Ovary (tissue), 9 donors: Measurements from ENCODE around the gene RBBP8. TPM values are rescaled to one million over a fixed set of nuclear protein-coding genes. Genes with fewer than 3 reads are reported as not detected.

Source experiments
- DNase-seq, 5 donors: peaks; one replicate each; pipeline ENCODE4 v3.0.0-alpha.2; 2019 to 2020
- H3K27ac ChIP-seq, 2 donors: fragments of 200-600 bp; one replicate each; pipeline versions ENCODE4 v1.5.1 to v1.8.0; 2019 to 2022
- H3K27me3 ChIP-seq: fragments of 200-600 bp; one replicate; pipeline ENCODE4 v1.8.0; 2022
- H3K36me3 ChIP-seq: fragments of 200-600 bp; sonication (generic); one replicate; pipeline ENCODE4 v1.5.1; 2019
- H3K4me1 ChIP-seq: one replicate; pipeline ENCODE4 v1.8.1; 2013; ENCODE audit warnings: mild to moderate bottlenecking, moderate library complexity; ENCODE audit not compliant: insufficient read depth
- H3K4me3 ChIP-seq: fragments of 200-600 bp; sonication (generic); one replicate; pipeline ENCODE4 v1.5.1; 2017
- H3K9me3 ChIP-seq, 2 donors: fragments of 200-600 bp in 1 of 2; sonication (generic) in 1 of 2; one replicate each; pipeline versions ENCODE4 v1.5.1 to v1.8.1; 2013 to 2019; ENCODE audit warnings: mild to moderate bottlenecking in 1 of 2, moderate library complexity in 1 of 2
- CTCF ChIP-seq, 3 donors: fragments of 450-650 bp in 2 of 3; fragments of 200-600 bp in 1 of 3; IDR thresholded peaks; one replicate each; pipeline versions ENCODE4 v1.5.1 to v1.8.0; 2016 to 2022; ENCODE audit warnings: antibody characterized with exemption in 3 of 3, mild to moderate bottlenecking in 1 of 3
- EP300 ChIP-seq: sonication (generic); formaldehyde crosslinking; IDR thresholded peaks from one replicate; pipeline ENCODE4 v1.6.1; 2017; ENCODE audit warnings: antibody characterized with exemption
- POLR2A ChIP-seq: fragments of 450-650 bp; IDR thresholded peaks from one replicate; pipeline ENCODE4 v1.6.1; 2017; ENCODE audit warnings: antibody characterized with exemption, mild to moderate bottlenecking, moderate library complexity
- WGBS, 3 donors: extraction: QIAGEN DNeasy Blood & Tissue Kit in 1 of 3; methylation state at CpG; one replicate each; pipeline versions ENCODE4 v1.1.5 to v1.1.7; 2013 to 2017; 5-methylcytosine and 5-hydroxymethylcytosine counted together
- intact Hi-C, 4 donors: fragments of 100-400 bp; cut with DNase I; formaldehyde crosslinking; loops; one replicate each; pipeline versions ENCODE4 v1.11.0 to v1.15.1; 2022 to 2023
- microRNA counts: library from miRNA; unstranded; fragments of <30 nt; microRNA quantifications from one replicate; lab custom pipeline; 2016
- polyA plus RNA-seq, 2 donors: library from polyadenylated mRNA; stranded (reverse); fragments of 200-250 nt in 1 of 2; fragments of 350-450 nt in 1 of 2; fragmentation: Illumina TruSeq in 1 of 2; extraction: RNeasy Lipid Tissue Mini Kit (QIAGEN cat#74804) in 1 of 2; gene quantifications; one replicate each; pipeline ENCODE4 v1.2.3, GENCODE V29; 2013 to 2014
- small RNA-seq: library from RNA; depleted of rRNA; stranded (forward); fragments of <200 nt; gene quantifications from one replicate; pipeline ENCODE3, GENCODE V24; 2016
- total RNA-seq, 7 donors: library from RNA; depleted of rRNA in 2 of 7; stranded (reverse); fragments of >200 nt in 2 of 7; fragmentation: NEBNext Ultra II Directional in 3 of 7; extraction: Animal tissue kit (Norgen Biotek cat#: 25700) in 3 of 7; gene quantifications; one replicate each; pipeline versions ENCODE4 v1.1.0 to v1.2.4, GENCODE V29; 2016 to 2023
- donor health status: DM: no; HTN: no; CAD: no; lungs with moderate emphysema.
- donor health status: DM: no; HTN: no; CAD: no.
- donor health status: Bipolar disorder and iron deficiency.
- donor health status: DM: yes; HTN: yes; CAD: no.
- donor health status: DM: no; HTN: no; CAD: no.
- donor health status: DM: yes; HTN: yes; CAD: no.

Gene RBBP8
- total and polyA plus RNA-seq, 9 donors: 7.3 to 59.4 (median 13.6) TPM

GRCh38 chr18:23069898-23070297 is 136.8 kb downstream of the RBBP8 start:
- Histone ChIP-seq H3K36me3 (no peaks in the 10 kb centered on the region), H3K9me3 (no peaks in the 10 kb centered on the region), H3K4me3 (no peak overlapping the region), H3K27me3 (no peaks in the 10 kb centered on the region), H3K27ac (no peak overlapping the region), H3K4me1 (no peaks in the 10 kb centered on the region)
- no peak for DNase-seq
- 81 to 96% (median 83%) methylated on average over 1 of the region's 1 CpG for WGBS, 3 donors
- TF ChIP-seq EP300 (no peak), POLR2A (no peak), CTCF (IDR thresholded peaks at IDR 0.05) (no peak)
- intact Hi-C loops: no loop called here

- H3K9me3 ChIP-seq: no peaks in the 10 kb centered on the region
- H3K4me3 ChIP-seq: no peak overlapping the region
- TF ChIP-seq POLR2A: no peak
- no peaks in the 10 kb centered on the region for H3K36me3 ChIP-seq
- no peak overlapping the region for H3K27ac ChIP-seq
- intact Hi-C loops: no loop called here
- WGBS, 3 donors: 71 to 77% (median 77%) methylated on average over 5 of the region's 5 CpGs
- H3K27me3 ChIP-seq: no peaks in the 10 kb centered on the region
- no peaks in the 10 kb centered on the region for H3K4me1 ChIP-seq
- DNase-seq: no peak
These were observed 138.2 kb downstream of the RBBP8 start for GRCh38 chr18:23071285-23071684.

GRCh38 chr18:23072079-23072478 is 139.0 kb downstream of the RBBP8 start:
- H3K4me3 ChIP-seq: no peak overlapping the region
- no peak for DNase-seq
- intact Hi-C loops: no loop called here
- H3K36me3 ChIP-seq: no peaks in the 10 kb centered on the region
- H3K4me1 ChIP-seq: no peaks in the 10 kb centered on the region
- no peak for TF ChIP-seq EP300
- no peak for TF ChIP-seq POLR2A
- no peak for TF ChIP-seq CTCF (IDR thresholded peaks at IDR 0.05)
- WGBS, 3 donors: 92 to 93% (median 92%) methylated on average over 9 of the region's 9 CpGs
- H3K27ac ChIP-seq: no peak overlapping the region
- H3K27me3 ChIP-seq: no peaks in the 10 kb centered on the region
- H3K9me3 ChIP-seq: no peaks in the 10 kb centered on the region

- no peak overlapping the region for H3K4me3 ChIP-seq
- no peaks in the 10 kb centered on the region for H3K36me3 ChIP-seq
- TF ChIP-seq POLR2A (no peak), CTCF (IDR thresholded peaks at IDR 0.05) (no peak), EP300 (no peak)
- intact Hi-C loops: no loop called here
- no peak for DNase-seq
- no peaks in the 10 kb centered on the region for H3K9me3 ChIP-seq
- no peaks in the 10 kb centered on the region for H3K27me3 ChIP-seq
- no peaks in the 10 kb centered on the region for H3K4me1 ChIP-seq
- H3K27ac ChIP-seq: no peak overlapping the region
- WGBS, 3 donors: 7 to 20% (median 10%) methylated on average over 8 of the region's 8 CpGs
These were observed 141.0 kb downstream of the RBBP8 start for GRCh38 chr18:23073996-23074606.

MicroRNAs encoded within 50 kb of the gene (microRNA counts, 767-probe panel; counts per million panel counts)
- 530 counts per million, percentile 78 among the panel's probes with 10 or more counts for microRNA hsa-miR-4741 (lab: Ali Mortazavi, UCI)

Small RNA genes lying within 50 kb of the gene (small RNA-seq; reads per million reads assigned to genes)
- gene RF00019 (not detected), gene RN7SL745P (not detected)

Other genes with a start within 250 kb of the RBBP8 start
- gene CABLES1, start 202.2 kb downstream of the RBBP8 start, total RNA-seq: 1 to 10 TPM; 2.6 to 8.8 (median 5.3) TPM
- gene CABLES1, start 202.2 kb downstream of the RBBP8 start, polyA plus RNA-seq: 1 to 10 TPM; 4.0 to 8.9 TPM